D721Med (cell line): ENCODE data around the gene MRPS17.

ENCODE experiments used
- DNase-seq: peaks from one replicate; pipeline ENCODE4 v3.0.0; 2011; ENCODE audit warnings: low spot score; ENCODE audit not compliant: insufficient read length
- FAIRE-seq: peaks from 2 replicates; lab custom pipeline; 2011; peaks lifted over from hg19 to GRCh38; lab: Jason Lieb, UNC
- TF ChIP-seq, protein P1 (sequence below): IDR thresholded peaks from 2 replicates; pipeline ENCODE4 v1.5.1; 2012; ENCODE audit warnings: mild to moderate bottlenecking, control low read depth; ENCODE audit not compliant: insufficient read depth; ENCODE audit errors: missing control alignments

Gene MRPS17

DNA sequence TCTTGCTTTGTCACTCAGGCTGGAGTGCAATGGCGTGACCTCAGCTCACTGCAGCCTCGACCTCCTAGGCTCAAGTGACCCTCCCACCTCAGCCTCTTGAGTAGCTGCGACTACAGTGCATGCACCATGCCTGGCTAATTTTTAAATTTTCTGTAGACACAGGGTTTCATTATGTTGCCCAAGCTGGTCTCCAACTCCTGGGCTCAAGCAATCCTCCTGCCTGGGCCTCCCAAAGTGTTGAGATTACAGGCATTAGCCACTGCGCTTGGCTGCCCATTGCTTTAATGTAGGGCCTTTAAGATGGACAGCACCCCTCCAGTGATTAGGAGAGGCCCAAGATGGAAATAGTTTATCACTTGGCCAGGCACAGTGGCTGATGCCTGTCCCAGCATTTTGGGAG is 52.1 kb downstream of the MRPS17 start:
- DNase-seq (no peak), FAIRE-seq (no peak)
- TF ChIP-seq, protein P1, sequence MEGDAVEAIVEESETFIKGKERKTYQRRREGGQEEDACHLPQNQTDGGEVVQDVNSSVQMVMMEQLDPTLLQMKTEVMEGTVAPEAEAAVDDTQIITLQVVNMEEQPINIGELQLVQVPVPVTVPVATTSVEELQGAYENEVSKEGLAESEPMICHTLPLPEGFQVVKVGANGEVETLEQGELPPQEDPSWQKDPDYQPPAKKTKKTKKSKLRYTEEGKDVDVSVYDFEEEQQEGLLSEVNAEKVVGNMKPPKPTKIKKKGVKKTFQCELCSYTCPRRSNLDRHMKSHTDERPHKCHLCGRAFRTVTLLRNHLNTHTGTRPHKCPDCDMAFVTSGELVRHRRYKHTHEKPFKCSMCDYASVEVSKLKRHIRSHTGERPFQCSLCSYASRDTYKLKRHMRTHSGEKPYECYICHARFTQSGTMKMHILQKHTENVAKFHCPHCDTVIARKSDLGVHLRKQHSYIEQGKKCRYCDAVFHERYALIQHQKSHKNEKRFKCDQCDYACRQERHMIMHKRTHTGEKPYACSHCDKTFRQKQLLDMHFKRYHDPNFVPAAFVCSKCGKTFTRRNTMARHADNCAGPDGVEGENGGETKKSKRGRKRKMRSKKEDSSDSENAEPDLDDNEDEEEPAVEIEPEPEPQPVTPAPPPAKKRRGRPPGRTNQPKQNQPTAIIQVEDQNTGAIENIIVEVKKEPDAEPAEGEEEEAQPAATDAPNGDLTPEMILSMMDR = no peak
